Loucy (cell line): Measurements from ENCODE around the gene OTOP3.

ENCODE experiments used
- H2AFZ ChIP-seq: fragments of 200-600 bp; sonication (generic); 2 replicates; pipeline ENCODE4 v1.6.0; 2016; ENCODE audit warnings: antibody characterized with exemption, mild to moderate bottlenecking, low read length, moderate library complexity
- H3F3A ChIP-seq: fragments of 200-600 bp; 2 replicates; pipeline ENCODE4 v1.6.0; 2016; ENCODE audit warnings: antibody characterized with exemption, low read depth, mild to moderate bottlenecking
- H3K27me3 ChIP-seq: fragments of 200-600 bp; sonication (generic); 2 replicates; pipeline ENCODE4 v1.6.1; 2014; ENCODE audit warnings: low read length, mild to moderate bottlenecking; ENCODE audit not compliant: insufficient read depth, poor library complexity, severe bottlenecking
- H3K36me3 ChIP-seq: fragments of 200-600 bp; sonication (generic); 2 replicates; pipeline ENCODE4 v1.6.1; 2016; ENCODE audit warnings: low read length; ENCODE audit not compliant: insufficient read depth
- H3K4me1 ChIP-seq: fragments of 200-600 bp; sonication (generic); 2 replicates; pipeline ENCODE4 v1.5.1; 2014; ENCODE audit warnings: low read length, mild to moderate bottlenecking; ENCODE audit not compliant: insufficient read depth, poor library complexity, severe bottlenecking
- H3K4me2 ChIP-seq: fragments of 200-600 bp; sonication (generic); 2 replicates; pipeline ENCODE4 v1.6.0; 2014; ENCODE audit warnings: antibody characterized with exemption, low read length, low read depth, mild to moderate bottlenecking; ENCODE audit not compliant: poor library complexity, severe bottlenecking
- H3K4me3 ChIP-seq: fragments of 200-600 bp; sonication (generic); 2 replicates; pipeline ENCODE4 v1.5.1; 2014; ENCODE audit warnings: low read length, mild to moderate bottlenecking, mixed read lengths; ENCODE audit not compliant: poor library complexity, severe bottlenecking
- H3K79me2 ChIP-seq: fragments of 200-600 bp; sonication (generic); 2 replicates; pipeline ENCODE4 v1.6.1; 2014; ENCODE audit warnings: low read length; ENCODE audit not compliant: insufficient read depth
- H3K9ac ChIP-seq: fragments of 200-600 bp; sonication (generic); 2 replicates; pipeline ENCODE4 v1.6.0; 2014; ENCODE audit warnings: mild to moderate bottlenecking, low read depth, low read length, moderate library complexity; ENCODE audit not compliant: poor library complexity, severe bottlenecking
- H3K9me2 ChIP-seq: fragments of 200-600 bp; sonication (generic); replicated peaks from 2 replicates; pipeline ENCODE4 v1.6.1; 2016; ENCODE audit warnings: low read depth, low read length, mixed read lengths
- H3K9me3 ChIP-seq: fragments of 200-600 bp; sonication (generic); 2 replicates; pipeline ENCODE4 v1.6.1; 2014; ENCODE audit warnings: mild to moderate bottlenecking, antibody characterized with exemption, low read length, low read depth; ENCODE audit not compliant: insufficient read depth
- H4K20me1 ChIP-seq: fragments of 200-600 bp; sonication (generic); 2 replicates; pipeline ENCODE4 v1.6.0; 2014; ENCODE audit warnings: antibody characterized with exemption, low read length, mild to moderate bottlenecking; ENCODE audit not compliant: insufficient read depth, poor library complexity, severe bottlenecking
- CTCF ChIP-seq: fragments of 200-600 bp; sonication (generic); conservative IDR thresholded peaks from 2 replicates; pipeline ENCODE4 v1.5.1; 2014; ENCODE audit warnings: mild to moderate bottlenecking, antibody characterized with exemption, low read length
- EZH2phosphoT487 ChIP-seq: fragments of 200-600 bp; IDR thresholded peaks from 2 replicates; pipeline ENCODE4 v1.6.1; 2018; ENCODE audit warnings: antibody characterized with exemption, mild to moderate bottlenecking, moderate library complexity, borderline replicate concordance

OTOP3 gene

GRCh38 chr17:74956093-74956492 lies 20.4 kb downstream of the OTOP3 start:
- no peaks in the 10 kb centered on the region for H3K9me2 ChIP-seq
- H3F3A ChIP-seq = no peaks in the 10 kb centered on the region
- no peaks in the 10 kb centered on the region for H3K27me3 ChIP-seq
- H4K20me1 ChIP-seq = no peaks in the 10 kb centered on the region
- H3K9ac ChIP-seq = no peak overlapping the region
- H3K36me3 ChIP-seq = no peaks in the 10 kb centered on the region
- no peaks in the 10 kb centered on the region for H3K79me2 ChIP-seq
- H3K4me3 ChIP-seq = no peak overlapping the region
- H3K9me3 ChIP-seq = no peaks in the 10 kb centered on the region
- no peak for TF ChIP-seq EZH2phosphoT487
- TF ChIP-seq CTCF = no peak
- no peak overlapping the region for H2AFZ ChIP-seq
- peaks cover 7% of the 10 kb centered on the region for H3K4me1 ChIP-seq
- no peak overlapping the region for H3K4me2 ChIP-seq

- H2AFZ ChIP-seq = no peak overlapping the region
- H3K36me3 ChIP-seq = no peaks in the 10 kb centered on the region
- H3F3A ChIP-seq = no peaks in the 10 kb centered on the region
- H4K20me1 ChIP-seq = no peaks in the 10 kb centered on the region
- peaks cover 7% of the 10 kb centered on the region for H3K4me1 ChIP-seq
- no peaks in the 10 kb centered on the region for H3K9me2 ChIP-seq
- H3K9ac ChIP-seq = no peak overlapping the region
- no peak overlapping the region for H3K4me2 ChIP-seq
- no peak overlapping the region for H3K4me3 ChIP-seq
- no peaks in the 10 kb centered on the region for H3K79me2 ChIP-seq
- no peaks in the 10 kb centered on the region for H3K27me3 ChIP-seq
- TF ChIP-seq EZH2phosphoT487 (no peak), CTCF (peak; percentile 89)
- no peaks in the 10 kb centered on the region for H3K9me3 ChIP-seq
These were observed 22.4 kb downstream of the OTOP3 start for GRCh38 chr17:74957935-74958740.

- no peaks in the 10 kb centered on the region for H3K36me3 ChIP-seq
- no peak overlapping the region for H3K4me3 ChIP-seq
- no peak for TF ChIP-seq EZH2phosphoT487
- no peak for TF ChIP-seq CTCF
- no peaks in the 10 kb centered on the region for H3K9me3 ChIP-seq
- no peaks in the 10 kb centered on the region for H4K20me1 ChIP-seq
- no peak overlapping the region for H3K4me2 ChIP-seq
- no peaks in the 10 kb centered on the region for H3K27me3 ChIP-seq
- H2AFZ ChIP-seq = peak overlapping the region; percentile 66
- H3F3A ChIP-seq = no peaks in the 10 kb centered on the region
- no peaks in the 10 kb centered on the region for H3K9me2 ChIP-seq
- peaks cover 7% of the 10 kb centered on the region for H3K4me1 ChIP-seq
- no peaks in the 10 kb centered on the region for H3K79me2 ChIP-seq
- H3K9ac ChIP-seq = no peak overlapping the region
These were observed 24.3 kb downstream of the OTOP3 start for GRCh38 chr17:74959826-74960515.
